Right atrium auricular region (tissue), 2 donors: ENCODE data around the gene PF4V1. TPM values are rescaled to one million over a fixed set of nuclear protein-coding genes. Genes with fewer than 3 reads are reported as not detected.
A peak's percentile ranks its signal among the peaks of the same experiment; 100 is the strongest.

Experiments
- DNase-seq: peaks from one replicate; pipeline ENCODE4 v3.0.0-alpha.2; 2019; ENCODE audit warnings: low spot score
- H3K27ac ChIP-seq, 2 donors: fragments of 200-600 bp; sonication (generic); 1 replicate in 1 of 2; 2 replicates in 1 of 2; pipeline ENCODE4 v1.5.1; 2016 to 2019
- H3K27me3 ChIP-seq, 2 donors: fragments of 200-600 bp; sonication (generic); one replicate each; pipeline versions ENCODE4 v1.5.1 to v1.6.0; 2017 to 2019
- H3K36me3 ChIP-seq: fragments of 200-600 bp; sonication (generic); one replicate; pipeline ENCODE4 v1.5.1; 2016
- H3K4me1 ChIP-seq, 2 donors: fragments of 200-600 bp; sonication (generic); one replicate each; pipeline versions ENCODE4 v1.5.1 to v1.6.0; 2017 to 2019
- H3K4me3 ChIP-seq, 2 donors: fragments of 200-600 bp; sonication (generic); 1 replicate in 1 of 2; 2 replicates in 1 of 2; pipeline ENCODE4 v1.5.1; 2017 to 2019; ENCODE audit warnings: mild to moderate bottlenecking in 1 of 2, moderate library complexity in 1 of 2
- H3K9me3 ChIP-seq, 2 donors: fragments of 200-600 bp; sonication (generic); one replicate each; pipeline ENCODE4 v1.5.1; 2019
- total RNA-seq, 2 donors: library from RNA; depleted of rRNA; stranded (reverse); fragments of >200 nt; gene quantifications; one replicate each; pipeline ENCODE4 v1.1.0, GENCODE V29; 2016
- TF ChIP-seq, protein P1 (sequence below), 2 donors: fragments of 200-600 bp; sonication (generic); IDR thresholded peaks; one replicate each; pipeline ENCODE4 v1.5.1; 2019; ENCODE audit warnings: antibody characterized with exemption in 2 of 2

PF4V1 gene
- total RNA-seq, 2 donors from 2014 or later: not detected

DNA sequence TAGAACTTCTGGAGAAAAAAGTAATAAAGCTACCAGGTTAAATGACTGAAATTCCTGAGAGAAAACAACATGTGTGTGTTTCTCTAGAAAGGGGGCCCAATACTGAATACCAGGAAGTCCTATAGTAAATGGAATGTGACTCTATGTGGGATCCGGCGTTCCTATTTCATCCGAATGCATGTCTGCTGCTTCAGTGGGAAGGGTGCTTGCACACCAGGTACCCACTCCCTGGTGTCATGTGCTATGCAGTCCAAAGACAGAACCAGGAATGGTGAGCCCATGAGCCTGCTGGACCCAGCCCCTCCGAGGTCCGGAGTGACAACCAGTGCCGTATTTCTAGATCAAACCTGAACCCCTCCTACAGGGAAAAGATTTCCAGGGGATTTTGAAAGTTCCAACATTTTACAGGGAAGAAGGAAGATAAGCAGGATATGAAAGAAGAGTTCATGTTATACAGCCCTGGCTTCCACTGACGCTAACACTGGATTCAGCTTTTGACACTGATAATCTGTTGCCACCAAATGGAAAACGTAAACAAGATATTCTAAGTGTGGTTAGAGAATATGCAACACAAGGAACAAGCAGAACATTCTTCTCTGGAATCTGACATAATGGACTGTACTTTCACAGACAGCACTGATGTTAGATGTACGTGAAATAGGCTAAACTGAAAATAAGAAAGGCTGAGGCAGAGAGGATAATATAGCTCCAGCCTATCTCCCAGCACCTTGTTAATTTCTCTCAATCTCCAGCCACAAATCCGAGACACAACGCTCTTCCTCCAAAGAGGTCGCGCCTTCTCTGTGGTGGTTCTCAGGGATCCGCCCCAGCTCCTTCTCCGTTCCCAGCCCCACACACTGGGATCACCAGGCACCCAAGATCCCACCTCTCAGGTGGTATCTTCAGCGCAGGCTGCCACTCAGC, 15.4 kb downstream of the PF4V1 start:
- Histone ChIP-seq H3K27me3 (no peaks in the 10 kb centered on the region), H3K4me1 (peaks cover 0 to 20% of the 10 kb centered on the region in 2 donors), H3K4me3 (peak overlapping the region; percentile 48 to 63), H3K9me3 (no peaks in the 10 kb centered on the region), H3K36me3 (no peaks in the 10 kb centered on the region), H3K27ac (peak overlapping the region; percentile 49 to 71)
- TF ChIP-seq, protein P1, sequence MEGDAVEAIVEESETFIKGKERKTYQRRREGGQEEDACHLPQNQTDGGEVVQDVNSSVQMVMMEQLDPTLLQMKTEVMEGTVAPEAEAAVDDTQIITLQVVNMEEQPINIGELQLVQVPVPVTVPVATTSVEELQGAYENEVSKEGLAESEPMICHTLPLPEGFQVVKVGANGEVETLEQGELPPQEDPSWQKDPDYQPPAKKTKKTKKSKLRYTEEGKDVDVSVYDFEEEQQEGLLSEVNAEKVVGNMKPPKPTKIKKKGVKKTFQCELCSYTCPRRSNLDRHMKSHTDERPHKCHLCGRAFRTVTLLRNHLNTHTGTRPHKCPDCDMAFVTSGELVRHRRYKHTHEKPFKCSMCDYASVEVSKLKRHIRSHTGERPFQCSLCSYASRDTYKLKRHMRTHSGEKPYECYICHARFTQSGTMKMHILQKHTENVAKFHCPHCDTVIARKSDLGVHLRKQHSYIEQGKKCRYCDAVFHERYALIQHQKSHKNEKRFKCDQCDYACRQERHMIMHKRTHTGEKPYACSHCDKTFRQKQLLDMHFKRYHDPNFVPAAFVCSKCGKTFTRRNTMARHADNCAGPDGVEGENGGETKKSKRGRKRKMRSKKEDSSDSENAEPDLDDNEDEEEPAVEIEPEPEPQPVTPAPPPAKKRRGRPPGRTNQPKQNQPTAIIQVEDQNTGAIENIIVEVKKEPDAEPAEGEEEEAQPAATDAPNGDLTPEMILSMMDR (IDR thresholded peaks at IDR 0.05): no peak
- no peak for DNase-seq

DNA sequence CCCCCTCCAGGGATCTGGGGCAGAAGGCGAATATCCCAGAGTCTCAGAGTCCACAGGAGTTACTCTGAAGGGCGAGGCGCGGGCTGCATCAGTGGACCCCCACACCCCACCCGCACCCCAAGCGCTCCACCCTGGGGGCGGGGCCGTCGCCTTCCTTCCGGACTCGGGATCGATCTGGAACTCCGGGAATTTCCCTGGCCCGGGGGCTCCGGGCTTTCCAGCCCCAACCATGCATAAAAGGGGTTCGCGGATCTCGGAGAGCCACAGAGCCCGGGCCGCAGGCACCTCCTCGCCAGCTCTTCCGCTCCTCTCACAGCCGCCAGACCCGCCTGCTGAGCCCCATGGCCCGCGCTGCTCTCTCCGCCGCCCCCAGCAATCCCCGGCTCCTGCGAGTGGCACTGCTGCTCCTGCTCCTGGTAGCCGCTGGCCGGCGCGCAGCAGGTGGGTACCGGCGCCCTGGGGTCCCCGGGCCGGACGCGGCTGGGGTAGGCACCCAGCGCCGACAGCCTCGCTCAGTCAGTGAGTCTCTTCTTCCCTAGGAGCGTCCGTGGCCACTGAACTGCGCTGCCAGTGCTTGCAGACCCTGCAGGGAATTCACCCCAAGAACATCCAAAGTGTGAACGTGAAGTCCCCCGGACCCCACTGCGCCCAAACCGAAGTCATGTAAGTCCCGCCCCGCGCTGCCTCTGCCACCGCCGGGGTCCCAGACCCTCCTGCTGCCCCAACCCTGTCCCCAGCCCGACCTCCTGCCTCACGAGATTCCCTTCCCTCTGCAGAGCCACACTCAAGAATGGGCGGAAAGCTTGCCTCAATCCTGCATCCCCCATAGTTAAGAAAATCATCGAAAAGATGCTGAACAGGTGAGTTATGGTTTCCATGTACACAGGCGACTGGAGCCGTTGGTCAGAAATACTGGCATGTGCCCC, 16.3 kb downstream of the PF4V1 start, which contains the start of gene CXCL1:
Gene CXCL1, plus strand, starts transcription at position 264 of the 926 bp plus-strand sequence. Its CDS starts 78 bp downstream, at position 342.
- TF ChIP-seq, protein P1 (IDR thresholded peaks at IDR 0.05): no peak
- Histone ChIP-seq H3K4me3 (peak within 1 kb of the TSS; percentile 48 to 63), H3K4me1 (peaks cover 0 to 20% of the 10 kb centered on the region in 2 donors), H3K9me3 (no peaks in the 10 kb centered on the region), H3K36me3 (no peaks in the 10 kb centered on the region), H3K27me3 (no peaks in the 10 kb centered on the region), H3K27ac (peak within 1 kb of the TSS; percentile 49 to 71)
- DNase-seq: no peak

DNA sequence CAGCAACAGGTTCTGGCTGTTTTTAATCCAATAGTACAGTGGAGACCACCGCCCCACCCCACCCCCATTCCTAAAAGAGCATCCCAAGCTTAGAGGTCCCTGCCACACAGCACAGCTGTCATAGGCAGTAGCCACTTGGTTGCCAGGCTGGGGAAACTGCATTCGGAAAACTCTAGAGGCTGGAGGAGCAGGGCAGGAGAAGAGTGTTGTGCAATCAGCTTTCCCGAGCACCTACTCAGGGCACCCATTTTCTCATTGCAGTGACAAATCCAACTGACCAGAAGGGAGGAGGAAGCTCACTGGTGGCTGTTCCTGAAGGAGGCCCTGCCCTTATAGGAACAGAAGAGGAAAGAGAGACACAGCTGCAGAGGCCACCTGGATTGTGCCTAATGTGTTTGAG, 17.2 kb downstream of the PF4V1 start:
- H3K9me3 ChIP-seq: no peaks in the 10 kb centered on the region
- no peak for DNase-seq
- H3K36me3 ChIP-seq: no peaks in the 10 kb centered on the region
- no peak overlapping the region for H3K27ac ChIP-seq
- TF ChIP-seq, protein P1 (IDR thresholded peaks at IDR 0.05): no peak
- no peaks in the 10 kb centered on the region for H3K27me3 ChIP-seq
- H3K4me1 ChIP-seq: peaks cover 0 to 20% of the 10 kb centered on the region in 2 donors
- peak overlapping the region in 1 of 2 donors; percentile 48 for H3K4me3 ChIP-seq

DNA sequence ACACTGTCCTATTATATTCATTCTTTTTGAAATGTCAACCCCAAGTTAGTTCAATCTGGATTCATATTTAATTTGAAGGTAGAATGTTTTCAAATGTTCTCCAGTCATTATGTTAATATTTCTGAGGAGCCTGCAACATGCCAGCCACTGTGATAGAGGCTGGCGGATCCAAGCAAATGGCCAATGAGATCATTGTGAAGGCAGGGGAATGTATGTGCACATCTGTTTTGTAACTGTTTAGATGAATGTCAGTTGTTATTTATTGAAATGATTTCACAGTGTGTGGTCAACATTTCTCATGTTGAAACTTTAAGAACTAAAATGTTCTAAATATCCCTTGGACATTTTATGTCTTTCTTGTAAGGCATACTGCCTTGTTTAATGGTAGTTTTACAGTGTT, 17.7 kb downstream of the PF4V1 start:
- DNase-seq: no peak
- TF ChIP-seq, protein P1 (IDR thresholded peaks at IDR 0.05): no peak
- Histone ChIP-seq H3K4me3 (no peak overlapping the region), H3K36me3 (no peaks in the 10 kb centered on the region), H3K27ac (no peak overlapping the region), H3K27me3 (no peaks in the 10 kb centered on the region), H3K9me3 (no peaks in the 10 kb centered on the region), H3K4me1 (peaks cover 0 to 20% of the 10 kb centered on the region in 2 donors)

DNA sequence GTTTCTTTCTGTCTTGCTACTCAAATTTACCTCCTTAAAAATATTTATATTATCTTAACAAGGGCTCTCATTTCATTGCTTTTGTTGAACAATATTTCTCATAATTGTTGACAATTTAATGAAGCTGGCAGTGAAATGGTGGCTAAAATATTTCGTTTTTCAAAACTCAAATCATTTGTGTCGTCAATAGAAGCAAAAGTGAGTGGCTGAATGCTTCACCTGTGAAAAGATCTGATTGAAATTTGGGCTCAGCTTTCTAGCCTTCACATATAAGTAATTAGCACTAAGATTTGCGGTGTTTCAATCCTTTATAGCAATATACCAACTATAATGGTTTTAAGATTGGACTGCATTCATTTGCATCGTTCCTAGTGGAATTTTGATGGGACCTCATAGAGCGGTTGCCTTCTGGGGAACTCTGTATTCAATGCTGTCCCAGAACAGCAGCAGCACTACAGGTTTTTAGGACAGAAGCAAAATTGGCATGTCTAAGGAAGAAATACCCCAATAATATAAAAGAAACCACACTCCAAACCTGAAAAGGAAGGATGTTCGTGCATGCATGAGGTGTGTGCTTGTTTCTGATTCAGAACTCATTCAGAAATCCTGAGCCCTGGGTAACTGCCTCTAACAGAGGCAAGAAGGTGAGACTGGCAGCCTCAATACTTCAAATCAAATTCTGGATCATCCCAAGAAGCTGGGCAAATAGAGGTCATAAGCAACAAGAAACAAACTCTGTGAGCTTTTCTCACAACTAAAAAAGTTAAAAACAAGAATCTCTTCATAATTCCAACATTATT, 18.6 kb downstream of the PF4V1 start:
- H3K4me3 ChIP-seq: no peak overlapping the region
- DNase-seq: no peak
- no peaks in the 10 kb centered on the region for H3K9me3 ChIP-seq
- TF ChIP-seq, protein P1 (IDR thresholded peaks at IDR 0.05): no peak
- no peaks in the 10 kb centered on the region for H3K36me3 ChIP-seq
- H3K27ac ChIP-seq: no peak overlapping the region
- H3K27me3 ChIP-seq: no peaks in the 10 kb centered on the region
- peaks cover 0 to 20% of the 10 kb centered on the region in 2 donors for H3K4me1 ChIP-seq
